Stimulated activated memory B cell treated with anti-CD40 and anti-IgM and Interleukin-4, amounts not matched to agents 10 μg/mL and 1 μg/mL and 100 μg/mL, for 72 hours (primary cell): ENCODE data around the gene MAPKBP1.
"Not testable (repeated sequence)": the region's sequence is repeated elsewhere in the genome, so short reads cannot be mapped to it uniquely, and the experiment has no call there.

Experiments
- ATAC-seq: fragments of 150-1000 bp; cut with Tn5 transposase; 2 replicates; pipeline ENCODE4 v1.10.0; 2021
- H3K27ac Mint-ChIP-seq: one replicate; pipeline ENCODE4 v1.8.0; 2022; ENCODE audit warnings: mild to moderate bottlenecking, mixed read lengths
- H3K27me3 Mint-ChIP-seq: one replicate; pipeline ENCODE4 v1.8.0; 2022; ENCODE audit warnings: mixed read lengths
- H3K36me3 Mint-ChIP-seq: one replicate; pipeline ENCODE4 v1.8.0; 2022; ENCODE audit warnings: mixed read lengths
- H3K4me1 Mint-ChIP-seq: one replicate; pipeline ENCODE4 v1.8.0; 2022; ENCODE audit warnings: mixed read lengths
- H3K4me3 Mint-ChIP-seq: one replicate; pipeline ENCODE4 v1.8.0; 2022; ENCODE audit warnings: mild to moderate bottlenecking, moderate library complexity, mixed read lengths
- H3K9me3 Mint-ChIP-seq: one replicate; pipeline ENCODE4 v1.8.0; 2022; ENCODE audit warnings: mixed read lengths

MAPKBP1 gene

DNA sequence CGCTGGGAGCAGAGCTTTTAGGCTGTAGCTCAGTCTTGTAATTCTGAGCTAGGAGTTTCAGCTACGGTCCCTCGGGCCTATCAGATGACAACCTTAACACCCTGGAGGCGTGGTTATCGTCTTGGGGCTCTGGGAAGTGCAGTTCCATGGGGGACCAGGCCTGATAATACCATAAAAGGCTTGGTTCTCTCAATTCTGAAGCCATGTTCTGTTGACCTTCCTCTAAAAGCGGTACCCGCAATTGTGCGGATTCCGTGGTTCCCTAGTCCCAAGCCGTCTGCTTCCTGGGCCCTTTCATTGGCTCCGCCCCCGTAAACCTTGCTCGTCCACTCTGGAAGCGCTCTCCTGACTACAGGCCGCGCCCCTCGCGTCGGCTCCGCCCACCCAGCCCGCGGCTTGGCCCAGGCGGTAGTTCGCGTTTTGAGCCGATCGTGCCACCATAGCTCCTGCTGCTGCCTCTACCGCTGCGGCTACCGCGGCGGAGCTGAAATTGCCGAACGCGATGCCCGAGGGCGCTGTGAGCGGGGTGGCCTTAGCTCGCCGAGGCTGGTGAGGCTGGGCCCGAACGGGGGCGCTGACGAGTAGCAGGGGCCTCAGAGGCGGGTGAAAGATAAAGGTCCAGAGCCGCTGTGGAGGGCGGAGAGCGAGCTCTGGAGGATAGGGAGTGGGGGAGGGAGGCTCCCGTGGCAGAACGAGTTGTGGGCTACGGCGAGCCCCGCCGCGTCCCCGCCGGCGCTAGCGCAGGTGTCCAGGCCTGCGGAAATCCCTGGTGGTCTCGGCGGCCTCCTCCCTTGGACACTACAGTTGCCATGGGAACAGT is at the start of gene MAPKBP1:
TSS of gene MAPKBP1 (plus strand) at position 423 of the 820 bp plus-strand sequence. CDS start 792 bp downstream, outside the sequence.
- Mint-ChIP-seq H3K36me3 (peaks cover 13% of the 10 kb centered on the region), H3K9me3 (no peaks in the 10 kb centered on the region), H3K4me3 (peak within 1 kb of the TSS; percentile 99), H3K27me3 (no peaks in the 10 kb centered on the region), H3K4me1 (peaks cover 58% of the 10 kb centered on the region), H3K27ac (peak within 1 kb of the TSS; percentile 90)
- ATAC-seq = peak; percentile 95

DNA sequence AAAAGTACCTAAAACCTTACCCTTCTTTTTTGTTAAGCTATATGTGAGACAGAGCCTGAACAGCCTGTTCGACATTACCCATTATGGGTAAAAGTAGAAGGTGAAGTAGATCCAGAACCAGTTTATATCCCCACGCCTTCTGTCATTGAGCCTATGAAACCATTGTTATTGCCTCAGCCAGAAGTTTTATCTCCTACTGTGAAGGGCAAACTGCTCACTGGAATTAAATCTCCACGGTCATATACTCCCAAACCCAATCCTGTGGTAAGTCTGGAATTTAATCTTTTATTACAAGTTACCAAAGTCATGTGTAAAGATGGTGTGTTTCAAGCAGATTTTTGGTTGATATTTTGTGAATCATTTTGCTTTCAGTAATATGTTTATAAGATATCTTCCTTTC is 47.1 kb upstream of the MAPKBP1 start:
- Mint-ChIP-seq H3K4me3 (no peak overlapping the region), H3K36me3 (peaks cover 21% of the 10 kb centered on the region), H3K27me3 (no peaks in the 10 kb centered on the region), H3K9me3 (no peaks in the 10 kb centered on the region), H3K27ac (no peak overlapping the region), H3K4me1 (peaks cover 12% of the 10 kb centered on the region)
- ATAC-seq = no peak

- not testable (repeated sequence) for H3K27ac Mint-ChIP-seq, H3K4me3 Mint-ChIP-seq, H3K9me3 Mint-ChIP-seq, ATAC-seq, H3K27me3 Mint-ChIP-seq, H3K4me1 Mint-ChIP-seq
- H3K36me3 Mint-ChIP-seq = peaks cover 20% of the 10 kb centered on the region
Observed at GRCh38 chr15:41728061-41728460, 46.2 kb upstream of the MAPKBP1 start.

DNA sequence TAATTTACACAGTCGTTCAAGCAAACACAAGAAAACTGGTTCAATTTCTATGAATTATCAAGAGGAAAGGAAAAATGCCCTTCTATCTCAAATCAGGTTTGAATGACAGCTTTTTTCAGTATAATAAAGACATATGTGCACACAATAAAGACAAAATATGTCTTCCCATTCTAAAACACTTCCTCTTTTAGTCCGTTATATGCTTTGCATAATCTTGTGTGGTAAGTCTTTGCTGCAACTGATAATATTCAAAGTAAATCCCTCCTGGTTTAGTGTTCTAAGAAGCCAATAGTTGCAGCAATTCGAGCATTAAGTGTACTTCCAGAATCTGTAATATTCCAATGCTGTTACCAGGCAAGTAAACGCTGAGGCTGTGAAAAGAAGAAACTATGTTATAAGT is 43.7 kb upstream of the MAPKBP1 start:
- Mint-ChIP-seq H3K36me3 (peaks cover 39% of the 10 kb centered on the region), H3K27me3 (no peaks in the 10 kb centered on the region), H3K9me3 (no peaks in the 10 kb centered on the region), H3K4me1 (peaks cover 7% of the 10 kb centered on the region), H3K27ac (no peak overlapping the region), H3K4me3 (no peak overlapping the region)
- ATAC-seq = peak; percentile 78

DNA sequence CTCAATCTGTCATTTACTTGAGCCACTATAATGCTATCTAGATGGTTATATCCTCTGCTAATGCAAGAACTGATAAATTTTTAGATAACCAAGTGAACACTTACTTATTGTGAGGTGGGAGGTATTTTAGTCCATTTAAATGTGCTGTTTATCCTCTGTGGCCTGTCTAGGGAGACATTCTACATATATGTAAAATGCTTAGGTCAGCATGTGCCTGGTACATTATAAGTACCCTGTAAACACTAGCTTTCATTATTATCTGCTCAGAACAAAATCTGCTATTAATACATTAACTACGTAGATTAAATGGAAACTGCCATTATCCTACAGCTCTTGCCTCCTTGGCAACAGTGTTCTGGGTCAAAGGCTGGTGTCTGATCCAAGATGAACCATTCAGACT is 41.8 kb upstream of the MAPKBP1 start:
- no peak overlapping the region for H3K27ac Mint-ChIP-seq
- H3K9me3 Mint-ChIP-seq = no peaks in the 10 kb centered on the region
- no peaks in the 10 kb centered on the region for H3K27me3 Mint-ChIP-seq
- H3K4me1 Mint-ChIP-seq = peaks cover 7% of the 10 kb centered on the region
- no peak for ATAC-seq
- H3K36me3 Mint-ChIP-seq = peaks cover 40% of the 10 kb centered on the region
- H3K4me3 Mint-ChIP-seq = no peak overlapping the region

- Mint-ChIP-seq H3K27me3 (no peaks in the 10 kb centered on the region), H3K9me3 (no peaks in the 10 kb centered on the region), H3K4me3 (no peak overlapping the region), H3K36me3 (peaks cover 42% of the 10 kb centered on the region), H3K4me1 (peaks cover 7% of the 10 kb centered on the region), H3K27ac (no peak overlapping the region)
- no peak for ATAC-seq
Observed at GRCh38 chr15:41734079-41734478, 40.2 kb upstream of the MAPKBP1 start.

GRCh38 chr15:41735046-41735445 is 39.2 kb upstream of the MAPKBP1 start:
- peaks cover 39% of the 10 kb centered on the region for H3K36me3 Mint-ChIP-seq
- ATAC-seq = no peak
- H3K27me3 Mint-ChIP-seq = no peaks in the 10 kb centered on the region
- H3K9me3 Mint-ChIP-seq = no peaks in the 10 kb centered on the region
- no peak overlapping the region for H3K27ac Mint-ChIP-seq
- peaks cover 7% of the 10 kb centered on the region for H3K4me1 Mint-ChIP-seq
- H3K4me3 Mint-ChIP-seq = no peak overlapping the region

- H3K27ac Mint-ChIP-seq, H3K4me3 Mint-ChIP-seq, H3K4me1 Mint-ChIP-seq, H3K9me3 Mint-ChIP-seq, ATAC-seq, H3K27me3 Mint-ChIP-seq: not testable (repeated sequence)
- H3K36me3 Mint-ChIP-seq = peaks cover 38% of the 10 kb centered on the region
Observed at GRCh38 chr15:41735492-41735891, 38.8 kb upstream of the MAPKBP1 start.

GRCh38 chr15:41746802-41747201 is 27.5 kb upstream of the MAPKBP1 start:
- Mint-ChIP-seq H3K4me1 (no peaks in the 10 kb centered on the region), H3K27ac (no peak overlapping the region), H3K36me3 (peaks cover 31% of the 10 kb centered on the region), H3K4me3 (no peak overlapping the region), H3K27me3 (no peaks in the 10 kb centered on the region), H3K9me3 (no peaks in the 10 kb centered on the region)
- no peak for ATAC-seq

DNA sequence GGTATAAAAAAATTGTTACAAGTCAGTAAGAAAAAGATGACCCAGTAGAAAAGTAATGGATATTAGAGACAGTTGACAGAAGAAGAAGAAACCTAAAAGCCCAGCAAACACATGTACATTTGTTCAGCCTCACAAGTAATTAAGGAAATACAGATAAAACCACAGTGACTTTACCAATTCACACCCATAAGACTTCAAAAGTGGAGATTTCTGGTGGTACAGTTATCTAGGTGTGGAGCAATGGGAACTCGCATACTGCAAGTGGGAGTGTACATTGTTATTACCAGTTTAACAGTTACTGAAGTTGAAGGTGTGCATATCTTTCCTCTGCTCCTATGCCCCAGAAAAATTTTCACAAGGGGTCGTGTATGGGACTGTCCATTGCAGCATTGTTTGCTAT is 18.1 kb upstream of the MAPKBP1 start:
- Mint-ChIP-seq H3K36me3 (peaks cover 52% of the 10 kb centered on the region), H3K4me3 (no peak overlapping the region), H3K4me1 (no peaks in the 10 kb centered on the region), H3K27me3 (no peaks in the 10 kb centered on the region), H3K9me3 (no peaks in the 10 kb centered on the region), H3K27ac (no peak overlapping the region)
- ATAC-seq = no peak

DNA sequence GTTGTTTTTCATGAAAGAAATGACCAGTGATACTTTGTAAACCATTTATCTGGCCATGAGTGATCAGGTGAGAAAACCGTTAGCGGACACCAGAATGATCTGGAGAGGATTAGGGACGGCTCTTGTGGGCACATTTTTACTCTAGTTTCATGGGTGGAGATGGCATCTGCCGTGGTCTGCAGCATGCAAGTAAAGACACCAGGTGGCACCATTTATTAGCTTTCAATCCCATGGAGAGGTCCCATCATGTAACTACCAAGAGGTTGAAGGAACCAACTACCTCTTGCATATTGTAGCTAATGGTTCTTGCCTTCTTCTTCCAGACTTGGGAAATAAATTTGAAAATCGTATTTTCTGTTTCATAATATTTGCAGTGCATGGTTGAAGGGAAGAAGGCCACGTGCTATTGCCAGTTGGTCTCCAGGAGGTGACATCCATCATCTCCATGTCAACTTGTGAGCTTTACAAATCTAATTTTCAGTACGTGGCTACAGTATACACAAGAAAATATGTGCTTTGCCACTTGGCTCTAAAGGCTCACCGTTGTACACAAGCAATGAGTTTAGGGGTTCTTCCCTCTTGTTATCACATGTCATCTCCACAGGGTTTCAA is 1.5 kb upstream of the MAPKBP1 start:
- no peaks in the 10 kb centered on the region for H3K36me3 Mint-ChIP-seq

DNA sequence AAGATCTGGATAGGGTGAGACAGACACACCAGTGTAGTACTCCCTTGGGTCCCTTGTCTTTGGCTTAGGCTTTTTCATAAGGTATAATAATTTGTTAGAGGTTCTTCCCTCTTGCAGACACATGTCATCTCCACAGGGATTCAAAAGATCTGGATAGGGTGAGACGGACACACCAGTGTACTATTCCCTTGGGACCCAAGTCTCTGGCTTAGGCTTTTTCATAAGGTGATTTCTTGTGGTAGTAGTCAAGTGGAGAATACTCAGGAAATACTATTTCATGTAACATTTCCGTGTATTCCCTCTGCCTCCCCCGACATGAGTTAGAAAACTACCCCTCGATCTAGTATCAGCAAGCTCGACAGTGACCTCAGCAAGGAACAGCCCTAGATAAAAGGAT is 954 bp upstream of the MAPKBP1 start:
- ATAC-seq = no peak
- H3K27me3 Mint-ChIP-seq = no peaks in the 10 kb centered on the region
- H3K9me3 Mint-ChIP-seq = no peaks in the 10 kb centered on the region
- H3K36me3 Mint-ChIP-seq = peaks cover 4% of the 10 kb centered on the region
- peak overlapping the region; percentile 90 for H3K27ac Mint-ChIP-seq
- peak overlapping the region; percentile 99 for H3K4me3 Mint-ChIP-seq
- peaks cover 49% of the 10 kb centered on the region for H3K4me1 Mint-ChIP-seq

More for the DNA sequence above, 1.5 kb upstream of the MAPKBP1 start:
- Mint-ChIP-seq H3K4me3 (peak overlapping the region; percentile 99), H3K27ac (peak overlapping the region; percentile 90), H3K9me3 (no peaks in the 10 kb centered on the region), H3K4me1 (peaks cover 43% of the 10 kb centered on the region), H3K27me3 (no peaks in the 10 kb centered on the region)
- ATAC-seq = no peak

- no peak for ATAC-seq
- Mint-ChIP-seq H3K36me3 (peaks cover 8% of the 10 kb centered on the region), H3K4me3 (peak overlapping the region; percentile 99), H3K27me3 (no peaks in the 10 kb centered on the region), H3K4me1 (peaks cover 52% of the 10 kb centered on the region), H3K9me3 (no peaks in the 10 kb centered on the region), H3K27ac (peak overlapping the region; percentile 90)
Observed at GRCh38 chr15:41773729-41774061, 589 bp upstream of the MAPKBP1 start.

DNA sequence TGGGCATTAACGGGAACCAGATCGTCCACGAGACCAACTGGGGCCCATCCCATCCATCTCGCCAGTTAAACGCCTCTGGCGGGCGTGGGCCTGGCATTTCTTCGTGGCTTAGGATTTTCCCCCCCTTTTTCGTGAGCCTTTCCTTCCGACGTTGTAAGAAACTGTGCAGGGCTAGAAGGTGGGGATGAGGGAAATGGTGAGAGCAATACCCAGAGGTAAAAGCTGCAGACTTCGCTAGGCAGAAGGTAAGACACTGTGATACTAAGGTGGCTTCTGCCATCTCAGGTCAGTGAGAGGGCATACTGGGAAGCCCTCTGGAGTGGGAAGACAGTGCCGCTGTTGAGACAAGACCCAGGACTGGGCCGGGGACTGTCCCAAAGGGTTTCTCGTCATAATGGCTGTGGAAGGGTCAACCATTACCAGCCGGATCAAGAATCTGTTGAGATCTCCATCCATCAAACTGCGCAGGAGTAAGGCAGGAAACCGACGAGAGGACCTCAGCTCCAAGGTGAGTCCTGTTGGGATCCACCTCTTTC is 666 bp downstream of the MAPKBP1 start:
- Mint-ChIP-seq H3K36me3 (peaks cover 20% of the 10 kb centered on the region), H3K27me3 (no peaks in the 10 kb centered on the region), H3K9me3 (no peaks in the 10 kb centered on the region), H3K4me1 (peaks cover 65% of the 10 kb centered on the region), H3K27ac (peak overlapping the region; percentile 90), H3K4me3 (peak overlapping the region; percentile 99)
- no peak for ATAC-seq

- peak overlapping the region; percentile 99 for H3K4me3 Mint-ChIP-seq
- H3K27me3 Mint-ChIP-seq = no peaks in the 10 kb centered on the region
- H3K4me1 Mint-ChIP-seq = peaks cover 72% of the 10 kb centered on the region
- peak overlapping the region; percentile 90 for H3K27ac Mint-ChIP-seq
- no peak for ATAC-seq
- peaks cover 23% of the 10 kb centered on the region for H3K36me3 Mint-ChIP-seq
- no peaks in the 10 kb centered on the region for H3K9me3 Mint-ChIP-seq
Observed at GRCh38 chr15:41775651-41776050, 1.4 kb downstream of the MAPKBP1 start.
